Subcutaneous abdominal adipose tissue (tissue), 5 donors: ENCODE measurements around the gene CABLES2.

ENCODE experiments used
- H3K27ac ChIP-seq: one replicate; pipeline ENCODE4 v1.7.0; 2013; ENCODE audit warnings: low read depth, mild to moderate bottlenecking, inconsistent platforms, low read length, moderate library complexity
- H3K27me3 ChIP-seq, 5 donors: one replicate each; pipeline ENCODE4 v1.7.0; 2013; ENCODE audit warnings: low read length in 5 of 5, inconsistent platforms in 1 of 5; ENCODE audit not compliant: control insufficient read depth in 5 of 5, insufficient read depth in 4 of 5
- H3K36me3 ChIP-seq, 5 donors: one replicate each; pipeline ENCODE4 v1.7.0; 2013; ENCODE audit warnings: low read length in 5 of 5; ENCODE audit not compliant: control insufficient read depth in 5 of 5, insufficient read depth in 5 of 5
- H3K4me1 ChIP-seq, 5 donors: one replicate each; pipeline ENCODE4 v1.7.0; 2013; ENCODE audit warnings: low read length in 5 of 5, mild to moderate bottlenecking in 3 of 5, moderate library complexity in 1 of 5; ENCODE audit not compliant: control insufficient read depth in 5 of 5, insufficient read depth in 5 of 5
- H3K4me3 ChIP-seq, 5 donors: one replicate each; pipeline ENCODE4 v1.7.0; 2013; ENCODE audit warnings: low read length in 5 of 5, low read depth in 1 of 5
- H3K9ac ChIP-seq, 5 donors: one replicate each; pipeline ENCODE4 v1.7.0; 2013; ENCODE audit warnings: low read length in 5 of 5, mild to moderate bottlenecking in 4 of 5, moderate library complexity in 3 of 5
- H3K9me3 ChIP-seq, 5 donors: one replicate each; pipeline ENCODE4 v1.7.0; 2013; ENCODE audit warnings: low read length in 5 of 5; ENCODE audit not compliant: control insufficient read depth in 5 of 5
- donor health status: healthy.
- donor health status: healthy.
- donor health status: healthy.
- donor health status: healthy.
- donor health status: healthy.

Gene CABLES2

GRCh38 chr20:62411479-62412193 lies 4.6 kb upstream of the CABLES2 start:
- H3K4me3 ChIP-seq: no peak overlapping the region
- H3K36me3 ChIP-seq: no peaks in the 10 kb centered on the region
- no peaks in the 10 kb centered on the region for H3K9me3 ChIP-seq
- H3K27me3 ChIP-seq: peaks cover 8 to 26% (median 17%) of the 10 kb centered on the region in 5 donors
- no peak overlapping the region for H3K27ac ChIP-seq
- peaks cover 0 to 18% (median 15%) of the 10 kb centered on the region in 5 donors for H3K4me1 ChIP-seq
- H3K9ac ChIP-seq: no peak overlapping the region

- H3K9ac ChIP-seq: no peak overlapping the region
- H3K36me3 ChIP-seq: no peaks in the 10 kb centered on the region
- peaks cover 6 to 22% (median 12%) of the 10 kb centered on the region in 5 donors for H3K27me3 ChIP-seq
- H3K4me3 ChIP-seq: no peak overlapping the region
- no peaks in the 10 kb centered on the region for H3K9me3 ChIP-seq
- H3K4me1 ChIP-seq: peaks cover 0 to 25% (median 22%) of the 10 kb centered on the region in 5 donors
- H3K27ac ChIP-seq: no peak overlapping the region
Measured at GRCh38 chr20:62410746-62411478, 3.8 kb upstream of the CABLES2 start.

DNA sequence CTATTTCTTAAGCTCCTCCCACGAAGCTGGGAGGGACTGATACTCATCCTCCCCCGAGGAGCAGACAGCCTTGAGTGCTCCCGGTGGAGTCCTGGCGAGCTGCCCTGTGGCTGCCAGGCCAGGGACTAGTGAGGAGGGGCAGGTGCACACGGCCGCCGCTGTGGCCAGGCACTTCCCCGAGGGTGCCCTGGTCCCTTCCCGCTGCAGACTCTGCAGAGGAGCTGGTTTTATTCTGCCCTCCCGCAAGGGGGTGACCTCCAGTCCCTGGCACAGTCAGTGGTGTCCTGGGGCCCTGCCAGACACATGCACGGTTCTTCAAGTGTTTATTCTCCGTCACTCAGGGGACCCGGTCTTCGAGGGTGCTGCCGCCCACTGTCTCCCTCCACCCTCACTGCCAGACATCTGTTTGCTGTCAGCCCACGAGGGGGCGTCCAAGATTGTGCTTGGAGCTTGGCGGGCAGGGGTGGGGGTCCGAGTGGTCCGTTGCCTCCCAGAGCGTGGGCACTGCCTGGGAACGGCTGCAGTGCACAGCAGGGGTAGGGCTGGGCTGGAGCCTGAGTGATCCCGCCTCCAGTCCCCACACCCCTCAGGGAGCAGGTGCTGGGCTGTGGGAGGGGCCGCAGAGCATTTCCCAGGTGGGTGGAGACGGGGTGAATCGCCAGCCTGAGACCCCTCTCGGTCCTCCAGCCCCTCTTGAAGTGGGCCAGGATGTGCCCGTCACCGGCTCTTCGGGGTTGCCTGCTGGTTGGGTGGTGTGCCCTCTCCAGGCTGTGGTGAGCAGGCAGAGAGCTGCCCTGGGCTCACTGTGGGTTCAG lies 3.1 kb upstream of the CABLES2 start:
- Histone ChIP-seq H3K4me3 (no peak overlapping the region), H3K27ac (no peak overlapping the region), H3K4me1 (peaks cover 0 to 33% (median 29%) of the 10 kb centered on the region in 5 donors), H3K36me3 (no peaks in the 10 kb centered on the region), H3K9me3 (no peaks in the 10 kb centered on the region), H3K27me3 (peaks cover 6 to 18% (median 9%) of the 10 kb centered on the region in 5 donors), H3K9ac (peak overlapping the region in 1 of 5 donors; percentile 10)

- Histone ChIP-seq H3K27ac (no peak overlapping the region), H3K4me3 (no peak overlapping the region), H3K4me1 (peaks cover 0 to 36% (median 29%) of the 10 kb centered on the region in 5 donors)
Measured at GRCh38 chr20:62409086-62409853, 2.2 kb upstream of the CABLES2 start.

GRCh38 chr20:62408640-62409039 lies 1.6 kb upstream of the CABLES2 start:
- Histone ChIP-seq H3K27ac (no peak overlapping the region), H3K4me3 (no peak overlapping the region)

More at GRCh38 chr20:62409086-62409853, 2.2 kb upstream of the CABLES2 start:
- H3K9me3 ChIP-seq: no peaks in the 10 kb centered on the region
- H3K27me3 ChIP-seq: peaks cover 3 to 11% (median 9%) of the 10 kb centered on the region in 5 donors
- H3K9ac ChIP-seq: peak overlapping the region in 1 of 5 donors; percentile 10
- H3K36me3 ChIP-seq: no peaks in the 10 kb centered on the region

GRCh38 chr20:62408055-62408454 lies 970 bp upstream of the CABLES2 start:
- no peak overlapping the region for H3K27ac ChIP-seq
- H3K9me3 ChIP-seq: no peaks in the 10 kb centered on the region
- peaks cover 0 to 36% (median 29%) of the 10 kb centered on the region in 5 donors for H3K4me1 ChIP-seq

More at GRCh38 chr20:62408640-62409039, 1.6 kb upstream of the CABLES2 start:
- no peak overlapping the region for H3K9ac ChIP-seq
- no peaks in the 10 kb centered on the region for H3K9me3 ChIP-seq
- no peaks in the 10 kb centered on the region for H3K36me3 ChIP-seq
- peaks cover 3 to 9% (median 8%) of the 10 kb centered on the region in 5 donors for H3K27me3 ChIP-seq
- peaks cover 0 to 36% (median 29%) of the 10 kb centered on the region in 5 donors for H3K4me1 ChIP-seq

GRCh38 chr20:62406635-62407176 lies 379 bp downstream of the CABLES2 start:
- H3K9me3 ChIP-seq: no peaks in the 10 kb centered on the region
- H3K27me3 ChIP-seq: peaks cover 0 to 9% (median 6%) of the 10 kb centered on the region in 5 donors
- H3K4me3 ChIP-seq: peak overlapping the region; percentile 60 to 73 (median 72)
- no peak overlapping the region for H3K27ac ChIP-seq
- peak overlapping the region in 4 of 5 donors; percentile 79 to 95 (median 90) for H3K9ac ChIP-seq
- H3K36me3 ChIP-seq: peaks cover 0 to 8% (median 0%) of the 10 kb centered on the region in 5 donors
- H3K4me1 ChIP-seq: peaks cover 0 to 36% (median 29%) of the 10 kb centered on the region in 5 donors

More at GRCh38 chr20:62408055-62408454, 970 bp upstream of the CABLES2 start:
- H3K36me3 ChIP-seq: peaks cover 0 to 2% (median 0%) of the 10 kb centered on the region in 5 donors
- peaks cover 3 to 9% (median 8%) of the 10 kb centered on the region in 5 donors for H3K27me3 ChIP-seq
- no peak overlapping the region for H3K9ac ChIP-seq
- H3K4me3 ChIP-seq: no peak overlapping the region

- Histone ChIP-seq H3K36me3 (peaks cover 0 to 8% (median 0%) of the 10 kb centered on the region in 5 donors), H3K9me3 (no peaks in the 10 kb centered on the region), H3K9ac (peak overlapping the region in 4 of 5 donors; percentile 79 to 95 (median 90)), H3K27me3 (peaks cover 0 to 9% (median 6%) of the 10 kb centered on the region in 5 donors), H3K27ac (no peak overlapping the region), H3K4me1 (peaks cover 0 to 36% (median 29%) of the 10 kb centered on the region in 5 donors), H3K4me3 (peak overlapping the region; percentile 60 to 73 (median 72))
Measured at GRCh38 chr20:62405981-62406513, 1.0 kb downstream of the CABLES2 start.
